AG04449 (cell line): ENCODE data around the gene CFAP65.

Source experiments
- CTCF ChIA-PET: fragments of 350-600 bp; formaldehyde crosslinking; extraction: SDS; loops from one replicate; lab custom pipeline; 2021; ENCODE audit warnings: antibody characterized with exemption; lab: Yijun Ruan, JAX
- POLR2A ChIA-PET: fragments of 400-600, 350-600 bp; formaldehyde crosslinking; extraction: SDS; loops from one replicate; lab custom pipeline; 2020; ENCODE audit warnings: antibody characterized with exemption, inconsistent platforms; lab: Yijun Ruan, JAX
- DNase-seq: peaks from one replicate; pipeline ENCODE4 v3.0.0-alpha.2; 2010; ENCODE audit warnings: low read depth, low spot score
- H3K4me3 ChIP-seq: 2 replicates; pipeline ENCODE4 v1.5.1; 2011; ENCODE audit warnings: low read depth, mild to moderate bottlenecking, control low read depth, low read length
- TF ChIP-seq, protein P1 (sequence below): IDR thresholded peaks from one replicate; pipeline ENCODE4 v1.5.1; 2011; ENCODE audit warnings: mild to moderate bottlenecking, moderate library complexity, low read length, control low read depth, inconsistent platforms; ENCODE audit not compliant: insufficient read depth; ENCODE audit errors: missing control alignments

CFAP65 gene

DNA sequence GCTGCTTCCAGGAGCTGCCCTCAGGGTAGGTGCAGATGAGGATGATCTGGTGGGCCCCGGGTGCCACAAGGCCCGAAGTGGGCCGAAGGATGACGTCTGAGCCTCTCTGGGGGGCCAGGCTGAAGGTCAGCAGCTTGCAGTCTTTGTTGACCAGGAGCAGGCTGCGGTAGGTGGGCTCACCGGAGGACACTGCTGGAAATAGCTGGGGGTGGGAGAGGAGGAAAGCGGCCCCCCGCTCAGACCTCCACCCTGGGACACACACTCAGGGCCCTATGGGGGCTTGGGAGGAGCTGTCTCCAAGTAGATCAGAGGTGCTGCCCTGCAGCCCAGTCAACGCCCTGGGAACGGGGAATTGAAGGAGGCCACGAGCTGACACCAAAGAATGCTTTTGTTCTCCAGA, 17.3 kb downstream of the CFAP65 start:
- TF ChIP-seq, protein P1, sequence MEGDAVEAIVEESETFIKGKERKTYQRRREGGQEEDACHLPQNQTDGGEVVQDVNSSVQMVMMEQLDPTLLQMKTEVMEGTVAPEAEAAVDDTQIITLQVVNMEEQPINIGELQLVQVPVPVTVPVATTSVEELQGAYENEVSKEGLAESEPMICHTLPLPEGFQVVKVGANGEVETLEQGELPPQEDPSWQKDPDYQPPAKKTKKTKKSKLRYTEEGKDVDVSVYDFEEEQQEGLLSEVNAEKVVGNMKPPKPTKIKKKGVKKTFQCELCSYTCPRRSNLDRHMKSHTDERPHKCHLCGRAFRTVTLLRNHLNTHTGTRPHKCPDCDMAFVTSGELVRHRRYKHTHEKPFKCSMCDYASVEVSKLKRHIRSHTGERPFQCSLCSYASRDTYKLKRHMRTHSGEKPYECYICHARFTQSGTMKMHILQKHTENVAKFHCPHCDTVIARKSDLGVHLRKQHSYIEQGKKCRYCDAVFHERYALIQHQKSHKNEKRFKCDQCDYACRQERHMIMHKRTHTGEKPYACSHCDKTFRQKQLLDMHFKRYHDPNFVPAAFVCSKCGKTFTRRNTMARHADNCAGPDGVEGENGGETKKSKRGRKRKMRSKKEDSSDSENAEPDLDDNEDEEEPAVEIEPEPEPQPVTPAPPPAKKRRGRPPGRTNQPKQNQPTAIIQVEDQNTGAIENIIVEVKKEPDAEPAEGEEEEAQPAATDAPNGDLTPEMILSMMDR: no peak
- DNase-seq: no peak
- no peak overlapping the region for H3K4me3 ChIP-seq
- ChIA-PET CTCF (interaction anchor here (1.2 to 11.4 kb wide), 7 partner anchors 16 to 149 kb away, joined by 3 to 366 read pairs (median 3); partner anchors contain the start of genes CFAP65 and NHEJ1), POLR2A (no interaction called here)

DNA sequence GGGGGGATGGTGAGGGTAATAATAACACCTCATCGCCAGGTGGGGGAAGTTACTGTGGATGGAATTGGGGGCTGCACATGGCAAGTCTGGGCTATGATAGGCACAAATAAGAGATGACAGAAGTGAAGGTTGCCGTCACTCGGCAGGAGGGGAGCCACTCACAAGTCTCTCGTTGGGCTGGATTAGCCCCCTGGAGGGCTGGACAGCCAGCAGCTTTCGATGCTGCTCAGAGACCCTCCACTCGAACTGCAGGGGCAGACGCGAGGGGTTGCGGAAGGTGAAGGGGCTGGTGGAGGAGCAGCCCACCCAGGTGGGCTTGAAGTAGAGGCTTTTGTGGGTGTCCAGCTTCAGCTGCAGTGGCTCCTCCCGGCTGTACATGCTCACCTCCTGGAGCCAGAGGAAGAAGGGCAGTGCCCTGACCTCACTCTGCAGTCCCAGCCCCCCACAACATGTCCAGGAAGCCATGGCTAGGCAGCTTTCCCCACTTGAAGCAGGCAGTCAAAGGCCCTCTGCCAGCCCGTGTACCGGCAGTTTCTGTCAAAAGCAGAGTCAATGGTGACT, 18.2 kb downstream of the CFAP65 start:
- POLR2A ChIA-PET: no interaction called here
- CTCF ChIA-PET: interaction anchor here (11.4 kb wide), 1 partner anchor 133 kb away, joined by 366 read pairs; the partner anchor contains the start of gene NHEJ1
- H3K4me3 ChIP-seq: no peak overlapping the region
- TF ChIP-seq, protein P1: no peak
- no peak for DNase-seq

DNA sequence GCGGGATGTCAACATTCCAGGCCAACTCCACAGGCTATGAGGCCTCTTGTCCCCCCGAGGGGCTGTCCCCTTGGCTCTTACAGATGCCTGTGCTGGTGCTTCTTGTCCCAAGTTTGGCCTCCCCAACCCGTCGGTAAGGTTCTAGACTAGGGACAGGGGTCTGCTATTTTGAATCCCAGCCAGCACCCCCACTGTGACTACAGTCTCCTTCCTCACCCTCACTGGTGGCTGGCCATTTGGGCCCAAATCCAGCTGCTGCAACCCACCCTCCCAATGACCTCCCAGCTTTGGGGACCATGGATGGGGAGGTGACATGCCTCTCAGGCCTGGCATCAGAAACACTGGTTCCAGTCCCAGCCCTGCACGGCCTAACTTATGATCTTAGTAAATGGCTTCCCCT, 18.7 kb downstream of the CFAP65 start:
- no peak for DNase-seq
- CTCF ChIA-PET: no interaction called here
- POLR2A ChIA-PET: no interaction called here
- TF ChIP-seq, protein P1: no peak
- no peak overlapping the region for H3K4me3 ChIP-seq

DNA sequence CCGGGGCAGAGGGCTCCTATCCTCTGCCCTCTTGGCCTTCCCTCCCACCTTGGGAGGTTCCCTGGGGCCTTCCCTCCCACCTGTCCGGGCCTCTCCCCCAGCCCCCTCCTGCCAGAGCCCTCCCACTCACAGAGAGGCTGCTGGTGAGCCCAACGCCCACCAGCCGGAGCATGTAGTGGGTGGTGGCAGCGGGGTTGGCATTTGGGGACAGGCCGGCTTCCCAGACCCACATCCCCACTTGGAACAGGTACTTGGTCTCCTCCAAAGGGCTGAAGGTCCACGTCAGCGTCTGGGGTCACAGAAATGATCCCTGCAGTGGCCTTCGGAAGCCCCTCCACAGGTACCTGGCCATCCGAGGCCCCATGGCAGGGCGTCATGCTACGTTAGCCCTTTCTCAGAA, 19.3 kb downstream of the CFAP65 start:
- ChIA-PET CTCF (interaction anchor here (0.8 to 4.0 kb wide), 4 partner anchors 8 to 132 kb away, joined by 3 to 41 read pairs (median 8); no protein-coding TSS in a partner anchor), POLR2A (no interaction called here)

DNA sequence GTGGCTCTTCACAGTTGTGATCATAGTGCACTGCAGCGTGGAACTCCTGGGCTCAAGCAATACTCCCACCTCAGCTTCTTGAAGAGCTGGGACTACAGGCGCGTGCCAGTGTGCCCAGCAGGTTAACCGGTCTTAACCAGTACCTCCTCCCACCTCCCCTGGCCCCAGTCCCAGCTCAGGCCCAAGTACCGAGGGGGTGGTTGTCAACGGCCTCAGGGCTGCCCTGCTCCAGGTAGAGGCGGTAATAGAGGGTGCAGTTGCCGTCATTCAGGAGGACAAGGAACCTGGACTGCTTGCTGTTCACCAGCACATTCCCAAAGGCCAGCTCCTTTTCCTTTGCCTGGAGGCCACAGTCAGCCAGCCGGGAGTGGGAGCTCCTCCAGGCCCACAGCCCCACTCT, 19.7 kb downstream of the CFAP65 start:
- POLR2A ChIA-PET: no interaction called here
- TF ChIP-seq, protein P1: no peak

More for the DNA sequence above, 19.3 kb downstream of the CFAP65 start:
- TF ChIP-seq, protein P1: no peak
- no peak for DNase-seq
- no peak overlapping the region for H3K4me3 ChIP-seq

DNA sequence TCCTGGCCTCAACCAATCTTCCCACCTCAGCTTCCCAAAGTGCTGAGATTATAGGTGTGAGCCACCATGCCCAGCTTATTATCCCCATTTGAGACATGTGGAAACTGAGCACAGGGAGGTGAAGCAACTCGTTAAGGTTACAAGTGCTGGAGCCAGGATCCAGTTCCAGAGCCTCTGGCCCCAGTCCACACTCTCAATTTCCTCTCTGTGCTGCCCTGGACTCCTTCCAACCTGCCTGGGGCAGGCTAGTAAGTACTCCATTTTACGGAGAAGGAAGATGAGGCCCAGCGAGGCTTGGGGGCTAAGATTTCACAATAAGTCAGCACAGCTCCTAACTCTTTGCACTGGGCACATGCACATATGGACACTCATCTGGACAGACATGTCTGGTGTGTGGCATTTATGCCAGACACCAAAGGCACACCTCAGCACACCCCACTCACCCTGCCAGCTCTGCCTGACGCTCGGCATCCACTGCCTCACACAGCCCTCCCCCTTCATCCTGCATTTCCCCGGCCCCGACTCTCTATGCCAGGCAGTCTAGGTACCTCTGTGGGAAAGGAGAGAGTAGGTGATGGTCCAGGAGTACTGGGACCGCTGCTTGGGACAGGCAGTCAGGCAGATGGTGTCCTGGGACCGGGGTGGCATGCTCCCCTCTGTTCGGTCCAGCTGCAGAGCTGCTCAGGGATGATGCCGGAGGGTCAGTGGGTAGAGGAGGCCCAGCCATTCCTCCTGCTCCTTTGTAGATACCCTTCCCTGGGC, 20.5 kb downstream of the CFAP65 start:
- ChIA-PET CTCF (interaction anchor here (1.0 to 4.0 kb wide), 6 partner anchors 9 to 150 kb away, joined by 3 to 41 read pairs (median 7); no protein-coding TSS in a partner anchor), POLR2A (no interaction called here)
- no peak overlapping the region for H3K4me3 ChIP-seq
- TF ChIP-seq, protein P1: no peak
- DNase-seq: no peak

More for the DNA sequence above, 19.7 kb downstream of the CFAP65 start:
- CTCF ChIA-PET: interaction anchor here (0.8 to 4.0 kb wide), 4 partner anchors 8 to 132 kb away, joined by 3 to 41 read pairs (median 8); no protein-coding TSS in a partner anchor
- no peak overlapping the region for H3K4me3 ChIP-seq
- no peak for DNase-seq
